ENCODE results near the gene IL17RA.
"Not testable (repeated sequence)": the region's sequence is repeated elsewhere in the genome, so short reads cannot be mapped to it uniquely, and the experiment has no call there.

IL17RA gene

DNA sequence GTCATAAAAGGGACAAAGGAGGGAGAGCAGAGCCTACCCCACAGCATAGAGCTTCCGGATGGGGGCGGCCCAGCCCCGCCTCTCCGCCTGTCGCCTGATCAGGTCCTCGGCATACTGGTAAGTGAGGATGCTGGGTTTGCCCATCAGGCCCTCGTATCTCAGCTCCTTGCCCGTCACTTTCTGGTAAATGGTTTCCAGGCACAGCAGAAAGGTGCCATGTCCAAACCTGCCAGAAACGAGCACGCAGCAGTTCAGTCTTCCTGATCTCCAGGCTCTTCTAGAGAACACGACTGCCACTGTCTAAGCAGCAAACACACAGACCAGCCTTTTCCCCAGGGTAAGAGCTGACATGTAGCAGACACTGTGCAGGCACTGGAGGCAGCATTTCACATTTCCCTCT is 53.7 kb downstream of the IL17RA start:
- no peaks in the 10 kb centered on the region for H3K4me1 ChIP-seq (ENCODE audit: control insufficient read depth, insufficient read depth, low read length)
- no peaks in the 10 kb centered on the region for H3K27me3 ChIP-seq (ENCODE audit: control insufficient read depth, insufficient read depth, low read length)
- no peaks in the 10 kb centered on the region for H3K36me3 ChIP-seq (ENCODE audit: control insufficient read depth, insufficient read depth, low read length)
- no peak overlapping the region for H3K4me3 ChIP-seq (ENCODE audit: low read length)
- H3K9me3 ChIP-seq (ENCODE audit: control insufficient read depth, low read length): no peaks in the 10 kb centered on the region
- H3K9ac ChIP-seq (ENCODE audit: low read length): no peak overlapping the region

DNA sequence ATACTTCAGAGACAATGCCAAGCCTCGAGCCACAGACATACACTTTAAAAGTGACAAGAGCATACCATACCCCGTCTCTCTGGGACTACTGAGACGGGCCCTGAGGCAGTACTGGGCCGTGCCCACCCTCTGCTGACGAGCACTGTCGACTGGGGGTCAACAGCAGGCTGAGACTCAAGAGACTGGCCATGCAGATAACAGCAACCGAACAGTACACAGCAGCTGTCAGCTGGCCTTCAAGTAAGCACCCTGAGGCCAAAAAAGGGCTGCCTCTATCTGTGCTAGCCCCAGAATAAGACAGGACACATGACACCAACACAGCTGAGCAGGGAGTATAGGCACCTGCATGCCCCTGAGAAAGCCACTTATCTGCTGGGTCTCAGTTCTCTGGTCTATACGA is 55.2 kb downstream of the IL17RA start:
- no peaks in the 10 kb centered on the region for H3K9me3 ChIP-seq (ENCODE audit: control insufficient read depth, low read length)
- H3K9ac ChIP-seq (ENCODE audit: low read length): no peak overlapping the region
- no peaks in the 10 kb centered on the region for H3K4me1 ChIP-seq (ENCODE audit: control insufficient read depth, insufficient read depth, low read length)
- no peaks in the 10 kb centered on the region for H3K27me3 ChIP-seq (ENCODE audit: control insufficient read depth, insufficient read depth, low read length)
- H3K36me3 ChIP-seq (ENCODE audit: control insufficient read depth, insufficient read depth, low read length): no peaks in the 10 kb centered on the region
- no peak overlapping the region for H3K4me3 ChIP-seq (ENCODE audit: low read length)

DNA sequence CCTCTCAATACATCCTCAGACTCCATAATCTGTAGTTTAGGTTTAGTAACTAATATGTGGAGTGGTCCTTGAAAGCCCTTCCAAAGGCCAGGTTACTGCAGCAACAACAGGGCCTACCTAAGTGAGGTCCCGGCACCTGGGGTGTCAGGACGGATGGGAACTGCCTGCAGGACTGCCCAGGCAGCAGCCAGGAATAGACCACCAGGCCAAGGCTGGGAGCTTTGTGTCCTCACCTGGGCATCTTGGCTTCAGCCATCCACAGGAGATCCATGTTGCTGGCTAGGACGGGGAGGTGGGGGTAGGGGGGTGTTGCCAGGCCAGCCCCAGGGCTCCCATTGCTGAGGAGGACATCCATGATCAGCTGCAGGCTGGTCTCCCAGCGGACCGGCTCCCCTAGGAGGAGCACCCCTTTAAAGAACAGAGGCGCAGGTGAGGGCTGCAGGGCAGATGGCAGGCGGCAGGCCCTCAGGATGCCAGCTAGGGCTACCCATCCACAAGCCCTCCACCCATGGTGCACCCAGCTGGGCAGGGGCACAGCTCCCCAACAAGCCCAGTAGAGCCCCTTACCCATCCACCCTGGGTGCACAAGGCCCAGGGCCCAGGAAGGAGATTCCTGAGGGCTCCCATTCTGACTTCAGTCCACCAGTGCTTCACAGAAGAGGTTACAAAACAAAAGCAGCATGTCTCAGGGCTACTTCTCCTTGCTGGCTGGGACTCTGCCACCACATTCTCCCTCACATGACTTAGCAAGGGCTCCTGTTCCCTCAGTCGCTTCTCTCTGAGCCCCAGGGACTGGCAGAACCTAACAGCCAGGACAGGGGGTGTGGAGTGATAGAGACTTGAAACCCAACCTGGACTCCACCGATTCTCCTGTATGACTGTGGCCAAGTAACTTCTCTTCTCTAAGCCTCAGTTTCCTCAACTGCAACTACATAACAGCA is 56.3 kb downstream of the IL17RA start:
- Histone ChIP-seq H3K36me3 (ENCODE audit: control insufficient read depth, insufficient read depth, low read length) (no peaks in the 10 kb centered on the region), H3K27me3 (ENCODE audit: control insufficient read depth, insufficient read depth, low read length) (no peaks in the 10 kb centered on the region), H3K4me3 (ENCODE audit: low read length) (no peak overlapping the region), H3K9ac (ENCODE audit: low read length) (no peak overlapping the region), H3K4me1 (ENCODE audit: control insufficient read depth, insufficient read depth, low read length) (no peaks in the 10 kb centered on the region), H3K9me3 (ENCODE audit: control insufficient read depth, low read length) (no peaks in the 10 kb centered on the region)

DNA sequence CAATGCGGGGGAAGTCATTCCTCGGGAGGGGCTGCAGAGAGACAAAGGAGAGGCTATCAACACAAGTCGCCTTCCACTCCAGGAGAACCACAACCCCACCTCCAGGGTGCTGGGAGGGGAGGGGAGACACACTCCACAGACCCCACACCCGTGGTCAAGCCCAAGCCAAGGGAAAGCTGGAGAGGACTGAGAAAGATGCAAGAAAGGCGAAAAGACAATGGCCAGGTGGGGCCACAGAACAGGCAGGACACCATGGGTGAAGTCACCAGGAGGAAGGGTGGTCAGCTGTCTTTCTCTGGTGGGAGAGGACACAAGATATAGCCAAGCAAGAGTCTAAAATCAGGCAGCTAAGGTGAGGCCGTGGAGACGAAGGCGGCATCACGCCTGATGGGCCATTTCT is 58.3 kb downstream of the IL17RA start:
- H3K36me3 ChIP-seq (ENCODE audit: control insufficient read depth, insufficient read depth, low read length): no peaks in the 10 kb centered on the region
- no peak overlapping the region for H3K4me3 ChIP-seq (ENCODE audit: low read length)
- no peaks in the 10 kb centered on the region for H3K4me1 ChIP-seq (ENCODE audit: control insufficient read depth, insufficient read depth, low read length)
- no peaks in the 10 kb centered on the region for H3K27me3 ChIP-seq (ENCODE audit: control insufficient read depth, insufficient read depth, low read length)
- no peaks in the 10 kb centered on the region for H3K9me3 ChIP-seq (ENCODE audit: control insufficient read depth, low read length)
- H3K9ac ChIP-seq (ENCODE audit: low read length): no peak overlapping the region

DNA sequence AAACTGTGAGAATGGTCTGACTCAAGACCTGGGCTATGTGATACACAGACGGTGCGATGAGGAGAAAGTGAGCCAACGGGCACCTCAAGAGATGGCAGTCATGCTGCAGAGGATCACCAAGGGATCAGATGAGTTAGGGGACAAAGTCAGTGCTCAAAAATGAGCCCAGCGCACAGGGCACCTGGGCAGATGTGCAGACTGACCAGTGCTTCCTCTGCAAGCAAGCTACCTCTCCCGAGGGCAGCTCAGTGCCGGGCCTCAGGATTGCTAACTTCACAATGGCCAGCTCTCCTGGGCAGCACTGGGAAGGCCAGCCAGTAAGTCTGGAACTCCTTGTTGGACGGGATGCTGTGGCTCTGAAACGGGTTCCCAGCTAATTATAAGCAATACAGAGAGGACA is 59.0 kb downstream of the IL17RA start:
- no peaks in the 10 kb centered on the region for H3K9me3 ChIP-seq (ENCODE audit: control insufficient read depth, low read length)
- H3K9ac ChIP-seq (ENCODE audit: low read length): no peak overlapping the region
- H3K4me3 ChIP-seq (ENCODE audit: low read length): no peak overlapping the region
- no peaks in the 10 kb centered on the region for H3K27me3 ChIP-seq (ENCODE audit: control insufficient read depth, insufficient read depth, low read length)
- H3K4me1 ChIP-seq (ENCODE audit: control insufficient read depth, insufficient read depth, low read length): peaks cover 1% of the 10 kb centered on the region
- H3K36me3 ChIP-seq (ENCODE audit: control insufficient read depth, insufficient read depth, low read length): no peaks in the 10 kb centered on the region

DNA sequence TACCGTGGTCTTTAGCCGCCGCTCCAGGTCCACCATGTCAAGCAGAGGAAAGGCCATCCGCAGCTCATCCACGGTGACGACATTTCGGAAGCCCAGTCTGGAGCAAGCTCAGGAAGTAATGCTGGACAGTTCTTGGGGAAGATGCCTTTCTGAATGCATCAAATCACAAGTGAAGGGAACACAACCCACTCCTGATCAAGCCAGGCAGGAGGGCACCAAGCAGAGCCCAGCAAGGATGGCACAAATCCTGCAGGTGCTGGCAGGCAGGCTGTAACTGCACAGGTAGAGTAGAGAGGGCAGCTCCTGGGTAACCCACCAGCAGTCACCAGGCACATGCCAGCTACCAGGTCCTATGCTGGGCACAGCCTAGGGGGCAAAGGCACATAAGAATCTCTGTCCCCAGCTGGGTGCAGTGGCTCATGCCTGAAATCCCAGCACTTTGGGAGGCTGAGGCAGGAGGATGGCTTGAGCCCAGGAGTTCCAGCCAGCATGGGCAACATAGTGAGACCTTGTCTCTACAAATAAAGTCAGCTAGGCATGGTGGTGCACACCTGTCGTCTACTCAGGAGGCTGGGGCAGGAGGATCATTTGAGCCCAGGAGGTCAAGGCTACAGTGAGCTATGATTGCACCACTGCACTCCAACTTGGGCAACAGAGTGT is 60.4 kb downstream of the IL17RA start:
- Histone ChIP-seq H3K4me1 (ENCODE audit: control insufficient read depth, insufficient read depth, low read length) (peaks cover 10% of the 10 kb centered on the region), H3K27me3 (ENCODE audit: control insufficient read depth, insufficient read depth, low read length) (no peaks in the 10 kb centered on the region), H3K36me3 (ENCODE audit: control insufficient read depth, insufficient read depth, low read length) (no peaks in the 10 kb centered on the region)

DNA sequence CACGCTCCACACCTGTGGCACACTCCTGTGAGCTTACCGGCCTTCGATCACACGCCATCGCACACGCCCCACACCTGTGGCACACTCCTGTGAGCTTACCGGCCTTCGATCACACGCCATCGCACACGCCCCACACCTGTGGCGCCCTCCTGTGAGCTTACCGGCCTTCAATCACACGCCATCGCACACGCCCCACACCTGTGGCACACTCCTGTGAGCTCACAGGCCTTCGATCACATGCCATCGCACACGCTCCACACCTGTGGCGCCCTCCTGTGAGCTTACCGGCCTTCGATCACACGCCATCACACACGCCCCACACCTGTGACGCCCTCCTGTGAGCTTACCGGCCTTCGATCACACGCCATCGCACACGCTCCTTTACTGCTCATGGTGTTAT is 62.7 kb downstream of the IL17RA start:
- H3K9ac ChIP-seq (ENCODE audit: low read length); H3K27me3 ChIP-seq (ENCODE audit: control insufficient read depth, insufficient read depth, low read length); H3K36me3 ChIP-seq (ENCODE audit: control insufficient read depth, insufficient read depth, low read length); H3K9me3 ChIP-seq (ENCODE audit: control insufficient read depth, low read length); H3K4me3 ChIP-seq (ENCODE audit: low read length): not testable (repeated sequence)
- H3K4me1 ChIP-seq (ENCODE audit: control insufficient read depth, insufficient read depth, low read length): peaks cover 19% of the 10 kb centered on the region

More for the DNA sequence above, 60.4 kb downstream of the IL17RA start:
- H3K4me3 ChIP-seq (ENCODE audit: low read length): no peak overlapping the region
- no peaks in the 10 kb centered on the region for H3K9me3 ChIP-seq (ENCODE audit: control insufficient read depth, low read length)
- no peak overlapping the region for H3K9ac ChIP-seq (ENCODE audit: low read length)

DNA sequence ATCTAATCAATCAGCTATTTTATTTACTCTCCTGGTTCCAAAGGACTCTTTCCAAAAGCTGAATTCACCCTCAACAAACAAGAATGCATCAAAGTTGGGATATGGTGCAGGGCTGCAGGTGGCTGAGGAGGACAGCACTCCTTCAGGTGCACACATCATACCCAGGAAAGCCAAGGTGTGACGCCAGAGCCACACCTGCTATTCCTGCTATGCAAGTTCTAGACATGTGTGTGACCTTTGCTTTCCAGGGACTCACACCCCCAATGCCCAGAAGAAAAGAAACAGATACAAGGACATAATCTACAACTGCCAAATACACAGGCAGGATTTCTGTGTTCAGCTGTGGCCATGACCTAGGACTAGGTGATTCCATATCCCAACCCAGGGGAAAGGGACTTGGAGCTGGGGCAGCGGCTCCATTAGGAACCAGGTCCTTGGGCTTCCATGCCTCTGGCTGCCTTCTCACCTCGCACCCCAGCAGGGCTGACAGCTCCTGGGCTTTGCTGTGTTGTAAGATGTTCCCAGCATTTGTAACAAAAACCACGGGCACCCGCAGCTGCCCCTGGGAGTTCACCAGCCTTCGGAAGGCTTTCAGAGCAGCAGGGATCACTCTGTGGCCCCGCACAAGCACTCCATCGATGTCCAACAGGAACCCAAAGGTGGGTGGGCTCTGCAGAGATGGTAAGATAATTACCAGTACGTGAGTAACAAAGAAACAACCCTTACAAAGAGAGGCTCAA is 64.4 kb downstream of the IL17RA start:
- Histone ChIP-seq H3K4me3 (ENCODE audit: low read length) (no peak overlapping the region), H3K4me1 (ENCODE audit: control insufficient read depth, insufficient read depth, low read length) (peaks cover 27% of the 10 kb centered on the region), H3K27me3 (ENCODE audit: control insufficient read depth, insufficient read depth, low read length) (no peaks in the 10 kb centered on the region), H3K9me3 (ENCODE audit: control insufficient read depth, low read length) (no peaks in the 10 kb centered on the region), H3K36me3 (ENCODE audit: control insufficient read depth, insufficient read depth, low read length) (no peaks in the 10 kb centered on the region), H3K9ac (ENCODE audit: low read length) (no peak overlapping the region)

DNA sequence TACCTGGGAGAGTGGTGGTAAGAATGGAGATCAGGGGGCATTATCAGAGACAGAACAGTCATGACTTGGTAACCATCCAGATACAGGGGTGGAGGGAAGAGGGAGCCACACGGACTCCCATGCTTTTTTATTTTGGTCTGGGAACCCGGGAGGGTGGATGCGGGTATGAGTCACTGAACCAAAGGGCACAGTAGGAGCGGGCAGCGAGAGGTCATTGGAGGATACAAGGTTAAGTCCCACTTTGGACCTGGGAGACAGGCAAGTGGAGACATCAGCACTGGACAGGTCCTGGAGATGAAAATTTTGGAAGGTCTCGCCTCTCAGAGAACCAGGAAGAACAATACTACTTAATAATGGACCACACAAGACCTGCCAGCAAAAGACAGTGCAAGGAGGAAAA is 67.5 kb downstream of the IL17RA start:
- Histone ChIP-seq H3K27me3 (ENCODE audit: control insufficient read depth, insufficient read depth, low read length) (no peaks in the 10 kb centered on the region), H3K4me1 (ENCODE audit: control insufficient read depth, insufficient read depth, low read length) (peaks cover 27% of the 10 kb centered on the region), H3K9ac (ENCODE audit: low read length) (no peak overlapping the region), H3K9me3 (ENCODE audit: control insufficient read depth, low read length) (no peaks in the 10 kb centered on the region), H3K4me3 (ENCODE audit: low read length) (no peak overlapping the region), H3K36me3 (ENCODE audit: control insufficient read depth, insufficient read depth, low read length) (no peaks in the 10 kb centered on the region)

GRCh38 chr22:17152971-17153370 is 68.2 kb downstream of the IL17RA start:
- Histone ChIP-seq H3K9ac (ENCODE audit: low read length) (no peak overlapping the region), H3K4me3 (ENCODE audit: low read length) (no peak overlapping the region), H3K36me3 (ENCODE audit: control insufficient read depth, insufficient read depth, low read length) (no peaks in the 10 kb centered on the region), H3K9me3 (ENCODE audit: control insufficient read depth, low read length) (no peaks in the 10 kb centered on the region), H3K27me3 (ENCODE audit: control insufficient read depth, insufficient read depth, low read length) (no peaks in the 10 kb centered on the region), H3K4me1 (ENCODE audit: control insufficient read depth, insufficient read depth, low read length) (peaks cover 32% of the 10 kb centered on the region)

- no peak overlapping the region for H3K9ac ChIP-seq (ENCODE audit: low read length)
- H3K4me1 ChIP-seq (ENCODE audit: control insufficient read depth, insufficient read depth, low read length): peaks cover 30% of the 10 kb centered on the region
- no peaks in the 10 kb centered on the region for H3K27me3 ChIP-seq (ENCODE audit: control insufficient read depth, insufficient read depth, low read length)
- H3K4me3 ChIP-seq (ENCODE audit: low read length): no peak overlapping the region
- no peaks in the 10 kb centered on the region for H3K36me3 ChIP-seq (ENCODE audit: control insufficient read depth, insufficient read depth, low read length)
- no peaks in the 10 kb centered on the region for H3K9me3 ChIP-seq (ENCODE audit: control insufficient read depth, low read length)
Measured at GRCh38 chr22:17155941-17156340, 71.1 kb downstream of the IL17RA start.

- Histone ChIP-seq H3K9me3 (ENCODE audit: control insufficient read depth, low read length) (no peaks in the 10 kb centered on the region), H3K9ac (ENCODE audit: low read length) (peak overlapping the region; percentile 66), H3K4me3 (ENCODE audit: low read length) (no peak overlapping the region), H3K4me1 (ENCODE audit: control insufficient read depth, insufficient read depth, low read length) (peaks cover 18% of the 10 kb centered on the region), H3K36me3 (ENCODE audit: control insufficient read depth, insufficient read depth, low read length) (no peaks in the 10 kb centered on the region), H3K27me3 (ENCODE audit: control insufficient read depth, insufficient read depth, low read length) (no peaks in the 10 kb centered on the region)
Measured at GRCh38 chr22:17157714-17158113, 72.9 kb downstream of the IL17RA start.
